RWPE1 (cell line): Measurements from ENCODE around the gene ST6GALNAC3.
"Not testable (repeated sequence)": the region's sequence is repeated elsewhere in the genome, so short reads cannot be mapped to it uniquely, and the experiment has no call there.

Source experiments
- CTCF ChIA-PET: fragments of 350-600 bp; sonication (Branson Sonifier 250); formaldehyde crosslinking; extraction: SDS; loops from one replicate; lab custom pipeline; 2021; lab: Yijun Ruan, JAX
- POLR2A ChIA-PET: fragments of 400-600 bp; formaldehyde crosslinking; extraction: SDS; loops from one replicate; lab custom pipeline; 2020; ENCODE audit warnings: antibody characterized with exemption; ENCODE audit not compliant: low non-redundant PET; lab: Yijun Ruan, JAX
- DNase-seq: peaks from one replicate; pipeline ENCODE4 v3.0.0; 2012; ENCODE audit warnings: low spot score
- H3K27ac ChIP-seq: fragments of 450-650 bp; 2 replicates; pipeline ENCODE4 v1.5.1; 2017
- TF ChIP-seq, protein P1 (sequence below): fragments of 450-650 bp; conservative IDR thresholded peaks from 2 replicates; pipeline ENCODE4 v1.5.1; 2017; ENCODE audit warnings: low read depth, mild to moderate bottlenecking

Gene ST6GALNAC3

DNA sequence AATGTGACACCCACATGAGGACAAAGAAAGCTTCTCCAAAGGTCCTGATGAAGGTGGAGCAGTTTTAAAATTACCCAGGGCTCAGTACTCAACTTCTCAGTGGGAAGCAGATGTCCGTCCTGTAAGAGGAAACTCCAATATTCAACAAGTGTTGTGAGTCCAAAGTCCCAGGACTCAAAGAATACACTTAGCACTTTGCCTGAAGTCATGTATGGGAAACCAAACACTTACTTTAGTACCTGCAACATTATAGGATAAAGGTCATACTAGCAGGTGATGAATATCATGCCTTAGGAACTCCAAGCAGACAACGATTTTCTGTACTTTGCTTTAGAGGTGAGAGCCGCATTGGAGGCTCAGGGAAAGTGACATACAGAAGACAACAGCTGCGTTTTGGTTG, 37.2 kb upstream of the ST6GALNAC3 start:
- TF ChIP-seq, protein P1, sequence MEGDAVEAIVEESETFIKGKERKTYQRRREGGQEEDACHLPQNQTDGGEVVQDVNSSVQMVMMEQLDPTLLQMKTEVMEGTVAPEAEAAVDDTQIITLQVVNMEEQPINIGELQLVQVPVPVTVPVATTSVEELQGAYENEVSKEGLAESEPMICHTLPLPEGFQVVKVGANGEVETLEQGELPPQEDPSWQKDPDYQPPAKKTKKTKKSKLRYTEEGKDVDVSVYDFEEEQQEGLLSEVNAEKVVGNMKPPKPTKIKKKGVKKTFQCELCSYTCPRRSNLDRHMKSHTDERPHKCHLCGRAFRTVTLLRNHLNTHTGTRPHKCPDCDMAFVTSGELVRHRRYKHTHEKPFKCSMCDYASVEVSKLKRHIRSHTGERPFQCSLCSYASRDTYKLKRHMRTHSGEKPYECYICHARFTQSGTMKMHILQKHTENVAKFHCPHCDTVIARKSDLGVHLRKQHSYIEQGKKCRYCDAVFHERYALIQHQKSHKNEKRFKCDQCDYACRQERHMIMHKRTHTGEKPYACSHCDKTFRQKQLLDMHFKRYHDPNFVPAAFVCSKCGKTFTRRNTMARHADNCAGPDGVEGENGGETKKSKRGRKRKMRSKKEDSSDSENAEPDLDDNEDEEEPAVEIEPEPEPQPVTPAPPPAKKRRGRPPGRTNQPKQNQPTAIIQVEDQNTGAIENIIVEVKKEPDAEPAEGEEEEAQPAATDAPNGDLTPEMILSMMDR, result no peak
- CTCF ChIA-PET, result no interaction called here
- DNase-seq, result no peak
- H3K27ac ChIP-seq, result no peak overlapping the region
- POLR2A ChIA-PET, result no interaction called here

DNA sequence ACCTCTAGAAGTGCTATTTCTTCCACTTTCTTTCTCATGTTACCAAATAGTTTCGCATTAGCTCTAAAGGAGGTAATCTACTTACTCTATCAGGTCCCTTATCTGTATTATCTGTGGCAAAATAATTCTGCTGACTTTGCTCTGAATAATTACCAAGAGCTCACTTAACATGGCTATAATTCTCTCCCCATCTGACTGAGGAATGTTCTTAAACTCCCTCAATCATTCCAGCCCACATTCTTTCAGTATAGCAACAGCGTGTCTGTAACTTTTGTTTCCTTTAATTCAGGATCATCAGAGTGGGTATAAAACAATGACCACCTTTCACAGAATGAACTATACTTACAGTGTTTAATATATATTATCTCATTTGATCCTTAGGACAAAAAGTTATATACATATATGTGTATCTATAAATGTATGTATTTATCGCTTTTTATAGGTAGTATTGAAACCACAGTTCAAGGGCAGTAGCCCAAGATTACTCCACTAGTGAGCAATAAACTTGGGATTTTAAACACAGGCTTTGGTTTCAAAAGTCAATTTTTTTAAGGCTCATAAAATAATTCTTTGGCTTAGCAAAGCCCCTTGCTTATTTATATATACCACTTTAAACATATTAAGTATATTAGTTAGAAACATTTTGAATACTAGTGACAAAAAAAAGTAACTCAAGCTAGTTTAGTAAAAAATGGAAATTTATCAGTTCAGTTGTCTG, 36.1 kb upstream of the ST6GALNAC3 start:
- H3K27ac ChIP-seq, result no peak overlapping the region
- TF ChIP-seq, protein P1, result no peak
- ChIA-PET CTCF (no interaction called here), POLR2A (no interaction called here)
- DNase-seq, result no peak

DNA sequence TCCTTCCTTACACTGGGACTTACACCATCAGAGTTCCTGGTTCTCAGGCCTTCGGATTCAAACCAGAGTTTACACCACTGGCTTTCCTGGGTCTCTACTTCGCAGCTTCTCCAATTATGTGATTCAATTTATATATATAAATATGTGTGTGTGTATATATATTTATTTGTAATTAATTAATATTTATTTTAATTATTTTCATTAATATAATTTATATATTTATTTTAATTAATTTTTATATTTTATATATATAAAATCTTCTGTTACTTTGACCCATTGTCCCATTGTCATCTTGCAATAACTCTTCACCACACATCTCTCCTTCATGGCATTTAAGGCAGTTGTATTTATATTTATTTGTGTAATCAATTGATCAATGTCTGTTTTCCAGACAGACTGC, 28.4 kb upstream of the ST6GALNAC3 start:
- POLR2A ChIA-PET, result no interaction called here
- no peak for DNase-seq
- CTCF ChIA-PET, result no interaction called here
- H3K27ac ChIP-seq, result no peak overlapping the region
- TF ChIP-seq, protein P1, result no peak

DNA sequence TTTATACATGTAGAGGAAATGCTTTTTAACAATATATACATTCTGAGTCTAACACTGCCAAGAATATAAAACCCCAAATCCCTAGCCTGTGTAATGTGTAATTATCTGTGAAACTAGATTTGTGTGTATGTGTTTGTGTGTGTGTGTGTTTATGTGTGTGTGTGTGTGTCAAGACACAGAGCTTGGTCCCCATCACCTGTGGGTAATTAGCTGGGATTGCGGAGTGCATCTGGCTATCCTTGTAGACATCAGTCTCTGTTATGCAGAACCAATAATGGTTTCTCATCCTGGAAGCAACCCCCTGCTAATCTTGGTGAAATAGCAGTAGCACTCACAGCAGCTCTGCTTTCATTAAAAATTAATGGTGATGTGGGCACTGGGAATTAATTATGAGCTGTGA, 26.3 kb upstream of the ST6GALNAC3 start:
- ChIA-PET POLR2A (no interaction called here), CTCF (interaction anchor here (0.8 kb wide), 1 partner anchor 149 kb away, joined by 3 read pairs; no protein-coding TSS in a partner anchor)
- DNase-seq, result no peak
- TF ChIP-seq, protein P1, result no peak
- no peak overlapping the region for H3K27ac ChIP-seq

DNA sequence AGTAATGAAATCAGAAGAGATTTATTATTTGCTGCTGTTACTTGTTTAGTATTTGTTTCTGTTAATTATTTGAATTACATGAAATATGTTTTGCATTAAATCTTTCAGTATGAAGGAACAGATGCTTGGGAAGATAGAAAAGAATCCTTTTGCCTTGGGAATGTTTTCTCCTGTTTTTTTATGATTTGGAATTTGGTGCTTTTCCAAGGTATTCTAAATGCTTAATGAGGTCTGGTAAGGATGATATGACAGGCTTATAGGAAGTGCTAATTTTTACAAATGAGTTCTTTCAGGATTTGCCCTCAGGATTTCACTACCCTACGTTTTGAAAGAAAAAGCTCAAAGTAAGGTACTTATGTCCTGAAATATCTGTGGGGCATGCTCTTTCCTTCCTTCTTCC, 25.6 kb upstream of the ST6GALNAC3 start:
- no peak overlapping the region for H3K27ac ChIP-seq
- ChIA-PET POLR2A (no interaction called here), CTCF (interaction anchor here (0.7 to 0.8 kb wide), 2 partner anchors 149 to 1570 kb away, joined by 3 to 5 read pairs; no protein-coding TSS in a partner anchor)
- DNase-seq, result no peak
- TF ChIP-seq, protein P1, result no peak

- POLR2A ChIA-PET, result no interaction called here
These were observed 25.0 kb upstream of the ST6GALNAC3 start for GRCh38 chr1:76049498-76049897.

DNA sequence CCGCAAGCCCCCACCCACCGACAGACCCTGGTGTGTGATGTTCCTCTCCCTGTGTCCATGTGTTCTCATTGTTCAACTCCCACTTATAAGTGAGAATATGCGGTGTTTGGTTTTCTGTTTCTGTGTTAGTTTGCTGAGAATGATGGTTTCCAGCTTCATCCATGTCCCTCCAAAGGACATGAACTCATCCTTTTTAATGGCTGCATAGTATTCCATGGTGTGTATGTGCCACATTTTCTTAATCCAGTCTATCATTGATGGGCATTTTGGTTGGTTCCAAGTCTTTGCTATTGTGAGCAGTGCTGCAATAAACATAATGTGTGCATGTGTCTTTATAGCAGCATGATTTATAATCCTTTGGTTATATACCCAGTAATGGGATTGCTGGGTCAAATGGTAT, 24.5 kb upstream of the ST6GALNAC3 start:
- DNase-seq, POLR2A ChIA-PET, H3K27ac ChIP-seq, CTCF ChIA-PET: not testable (repeated sequence)

More at GRCh38 chr1:76049498-76049897, 25.0 kb upstream of the ST6GALNAC3 start:
- TF ChIP-seq, protein P1, result no peak
- no peak for DNase-seq
- CTCF ChIA-PET, result no interaction called here
- H3K27ac ChIP-seq, result no peak overlapping the region
